Measurements from ENCODE around the gene IFI44. TPM values are rescaled to one million over a fixed set of nuclear protein-coding genes. Genes with fewer than 3 reads are reported as not detected.

The IFI44 gene
- total and polyA plus RNA-seq, 2 of the 8 experiments (the other 6 are each of a cell fraction or from before 2014, with no cell fraction given), result not detected

DNA sequence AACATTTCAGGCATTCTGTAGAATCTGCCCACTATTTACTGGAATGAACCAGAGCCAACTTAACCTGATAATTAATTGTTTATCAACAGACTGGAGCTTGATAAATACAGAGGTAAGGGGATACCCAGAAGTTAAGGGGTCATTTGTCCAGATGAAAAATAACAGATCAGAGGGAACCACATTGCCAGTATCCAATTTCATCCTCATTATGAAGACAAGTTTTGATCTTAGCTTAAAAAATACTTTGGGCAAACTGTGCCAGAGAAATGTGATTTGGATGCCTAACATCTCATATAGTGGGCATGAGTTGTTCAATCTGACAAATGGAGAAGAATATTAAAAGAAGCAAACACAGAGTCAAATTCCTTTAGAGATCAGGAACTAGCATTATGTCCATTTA is 63.7 kb downstream of the IFI44 start (continued):
- TF ChIP-seq BRCA1 (IDR thresholded peaks at IDR 0.05; ENCODE audit: low read depth, low read length), result no peak

Other genes with a start within 250 kb of the IFI44 start
- gene PTGFR, start 158.9 kb upstream of the IFI44 start, total RNA-seq (2021; fragmentation: NEBNext Ultra II Directional; extraction: Animal tissue kit (Norgen Biotek cat#: 25700)), result 0.13 TPM in 1 of 2 replicates, not detected in the other
- 0.02 and 0.05 TPM in 2 replicates for gene PTGFR, start 158.9 kb upstream of the IFI44 start, polyA plus RNA-seq (2011; rRNA removed)
- not detected in 2 replicates for gene IFI44L, start 29.4 kb upstream of the IFI44 start, total RNA-seq (2021; fragmentation: NEBNext Ultra II Directional; extraction: Animal tissue kit (Norgen Biotek cat#: 25700))
- gene IFI44L, start 29.4 kb upstream of the IFI44 start, polyA plus RNA-seq (2011; rRNA removed), result not detected in 2 replicates